Measurements from ENCODE around the gene PANX2. TPM values are rescaled to one million over a fixed set of nuclear protein-coding genes. Genes with fewer than 3 reads are reported as not detected.

Gene PANX2
- polyA plus RNA-seq, 1 experiment: 1.4 TPM

DNA sequence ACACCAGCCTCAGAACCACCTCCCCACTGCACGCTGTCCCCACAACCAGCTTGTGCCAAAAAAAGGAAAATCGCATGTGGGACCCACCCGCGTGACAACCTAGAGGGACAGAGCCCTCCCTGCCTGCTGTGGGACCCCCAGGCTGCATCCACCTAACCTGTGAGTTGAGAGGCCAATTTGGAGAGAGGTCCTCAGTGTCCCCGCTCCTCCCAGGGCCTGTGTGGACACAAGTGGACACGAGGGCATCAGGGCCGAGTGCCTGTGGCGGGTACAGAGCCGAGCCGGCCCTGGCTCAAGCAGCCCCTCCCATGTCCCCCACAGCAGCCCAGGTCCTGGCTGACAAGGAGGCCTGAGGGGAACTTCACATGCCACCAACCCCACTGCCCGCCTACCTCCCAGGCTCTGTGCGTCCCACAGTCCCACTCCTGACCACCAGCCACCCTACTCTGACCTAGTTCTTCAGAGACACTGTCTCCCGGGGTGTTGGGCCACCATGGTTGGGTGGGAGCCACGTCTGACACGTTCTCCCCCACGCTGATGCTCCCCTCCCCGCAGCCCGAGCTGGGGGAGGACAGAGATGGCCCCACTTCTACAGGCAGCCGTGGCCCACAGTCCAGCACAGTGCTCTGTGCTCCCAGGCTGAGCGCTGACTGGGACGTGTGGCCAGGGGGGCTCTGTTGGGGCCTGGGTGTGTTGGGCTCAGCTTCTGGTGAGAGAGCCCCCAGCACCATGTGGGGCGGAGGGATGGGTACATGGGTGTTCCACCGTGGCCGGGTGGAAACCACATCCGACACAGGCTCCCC lies 49.5 kb downstream of the PANX2 start:
- POLR2A ChIA-PET: no interaction called here
- H3K4me3 ChIP-seq (ENCODE audit: low read depth, low read length): no peak overlapping the region
- H3K27me3 ChIP-seq (ENCODE audit: control insufficient read depth, insufficient read depth, low read length): no peaks in the 10 kb centered on the region
- TF ChIP-seq, protein P1, sequence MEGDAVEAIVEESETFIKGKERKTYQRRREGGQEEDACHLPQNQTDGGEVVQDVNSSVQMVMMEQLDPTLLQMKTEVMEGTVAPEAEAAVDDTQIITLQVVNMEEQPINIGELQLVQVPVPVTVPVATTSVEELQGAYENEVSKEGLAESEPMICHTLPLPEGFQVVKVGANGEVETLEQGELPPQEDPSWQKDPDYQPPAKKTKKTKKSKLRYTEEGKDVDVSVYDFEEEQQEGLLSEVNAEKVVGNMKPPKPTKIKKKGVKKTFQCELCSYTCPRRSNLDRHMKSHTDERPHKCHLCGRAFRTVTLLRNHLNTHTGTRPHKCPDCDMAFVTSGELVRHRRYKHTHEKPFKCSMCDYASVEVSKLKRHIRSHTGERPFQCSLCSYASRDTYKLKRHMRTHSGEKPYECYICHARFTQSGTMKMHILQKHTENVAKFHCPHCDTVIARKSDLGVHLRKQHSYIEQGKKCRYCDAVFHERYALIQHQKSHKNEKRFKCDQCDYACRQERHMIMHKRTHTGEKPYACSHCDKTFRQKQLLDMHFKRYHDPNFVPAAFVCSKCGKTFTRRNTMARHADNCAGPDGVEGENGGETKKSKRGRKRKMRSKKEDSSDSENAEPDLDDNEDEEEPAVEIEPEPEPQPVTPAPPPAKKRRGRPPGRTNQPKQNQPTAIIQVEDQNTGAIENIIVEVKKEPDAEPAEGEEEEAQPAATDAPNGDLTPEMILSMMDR (IDR thresholded peaks at IDR 0.05; ENCODE audit: insufficient read depth, low read depth, low read length): no peak
- no peak for DNase-seq (ENCODE audit: low read depth)
- CTCF ChIA-PET: interaction anchor here (1.2 to 2.0 kb wide), 2 partner anchors 11 to 17 kb away, joined by 4 to 6 read pairs; no protein-coding TSS in a partner anchor
- H3K36me3 ChIP-seq (ENCODE audit: control insufficient read depth, insufficient read depth, low read length): peaks cover 66% of the 10 kb centered on the region

DNA sequence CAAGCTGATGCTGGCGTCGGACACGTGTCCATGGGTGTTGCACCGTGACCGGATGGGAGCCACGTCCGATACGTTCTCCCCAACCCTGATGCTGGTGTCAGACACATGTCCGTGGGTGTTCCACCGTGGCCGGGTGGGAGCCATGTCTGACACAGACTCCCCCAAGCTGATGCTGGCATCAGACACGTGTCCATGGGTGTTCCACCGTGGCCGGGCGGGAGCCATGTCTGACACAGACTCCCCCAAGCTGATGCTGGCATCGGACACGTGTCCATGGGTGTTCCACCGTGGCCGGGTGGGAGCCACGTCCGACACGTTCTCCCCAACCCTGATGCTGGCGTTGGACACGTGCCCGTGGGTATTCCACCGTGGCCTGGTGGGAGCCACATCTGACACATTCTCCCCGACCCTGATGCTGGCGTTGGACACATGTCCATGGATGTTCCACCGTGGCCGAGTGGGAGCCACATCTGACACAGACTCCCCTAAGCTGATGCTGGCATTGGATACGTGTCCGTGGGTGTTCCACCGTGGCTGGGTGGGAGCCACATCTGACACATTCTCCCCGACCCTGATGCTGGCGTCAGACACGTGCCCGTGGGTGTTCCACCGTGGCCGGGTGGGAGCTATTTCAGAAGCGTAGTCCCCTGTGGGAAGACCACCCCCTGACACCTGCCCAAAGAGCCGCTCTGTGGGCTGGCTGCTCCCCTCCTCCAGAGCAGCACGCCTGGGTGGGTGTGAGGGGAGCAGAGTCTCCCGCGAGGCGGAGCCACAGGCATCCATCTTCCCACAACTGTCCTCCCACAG lies 50.3 kb downstream of the PANX2 start:
- H3K4me3 ChIP-seq (ENCODE audit: low read depth, low read length): no peak overlapping the region
- CTCF ChIA-PET: interaction anchor here (1.2 to 2.0 kb wide), 2 partner anchors 12 to 17 kb away, joined by 4 to 6 read pairs; no protein-coding TSS in a partner anchor
- TF ChIP-seq, protein P1 (IDR thresholded peaks at IDR 0.05; ENCODE audit: insufficient read depth, low read depth, low read length): no peak
- POLR2A ChIA-PET: interaction anchor here (0.6 kb wide), 1 partner anchor 11 kb away, joined by 4 read pairs; no protein-coding TSS in a partner anchor
- no peak for DNase-seq (ENCODE audit: low read depth)
- peaks cover 65% of the 10 kb centered on the region for H3K36me3 ChIP-seq (ENCODE audit: control insufficient read depth, insufficient read depth, low read length)
- H3K27me3 ChIP-seq (ENCODE audit: control insufficient read depth, insufficient read depth, low read length): no peaks in the 10 kb centered on the region

DNA sequence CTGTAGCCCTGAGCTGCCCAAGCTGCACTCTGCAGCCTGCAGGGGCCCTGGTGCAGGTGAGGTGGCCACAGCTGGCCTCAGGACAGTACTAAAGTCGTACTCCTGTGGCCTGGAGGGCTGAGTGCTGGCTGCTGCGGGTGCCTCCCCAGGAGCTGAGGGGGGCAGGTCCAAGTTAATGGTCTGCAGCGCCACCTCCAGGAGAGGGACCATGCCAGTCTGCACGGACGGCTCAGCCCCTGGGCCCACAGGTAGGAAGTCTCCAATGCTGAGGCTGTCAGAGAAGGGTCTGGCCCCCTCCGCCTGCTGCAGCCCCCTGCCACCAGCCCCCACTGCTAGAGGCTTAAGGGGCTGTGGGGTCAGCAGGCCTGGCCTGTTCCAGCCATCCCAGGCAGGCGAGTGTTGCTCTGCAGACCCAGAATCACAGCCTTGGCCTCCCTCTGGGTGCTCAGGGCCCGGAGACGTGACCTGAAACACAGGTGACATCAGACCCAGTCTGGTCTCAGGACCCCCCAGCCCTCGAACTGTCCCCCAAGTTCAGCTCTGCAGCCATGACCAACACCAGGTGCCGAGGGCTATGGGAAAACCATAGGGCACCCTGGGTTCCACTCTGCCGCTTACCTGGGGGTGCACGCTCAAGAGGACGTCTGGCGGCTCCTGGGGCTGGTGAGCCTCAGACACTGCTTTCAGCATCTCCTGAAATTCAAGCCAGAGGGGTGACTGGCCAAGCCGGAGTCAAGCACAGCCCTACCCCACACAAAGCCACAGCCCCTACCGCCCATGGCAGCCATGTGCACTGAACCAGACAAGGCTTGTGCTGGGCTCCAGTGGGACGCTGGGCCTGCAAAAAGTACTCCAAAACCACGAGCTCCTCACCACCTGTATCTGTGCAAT lies 51.1 kb downstream of the PANX2 start:
- POLR2A ChIA-PET: interaction anchor here (0.6 kb wide), 2 partner anchors 10 to 11 kb away, joined by 4 read pairs; no protein-coding TSS in a partner anchor
- CTCF ChIA-PET: interaction anchor here (1.0 to 2.0 kb wide), 3 partner anchors 11 to 17 kb away, joined by 3 to 6 read pairs (median 4); no protein-coding TSS in a partner anchor
- TF ChIP-seq, protein P1 (IDR thresholded peaks at IDR 0.05; ENCODE audit: insufficient read depth, low read depth, low read length): no peak
- H3K27me3 ChIP-seq (ENCODE audit: control insufficient read depth, insufficient read depth, low read length): no peaks in the 10 kb centered on the region
- no peak for DNase-seq (ENCODE audit: low read depth)
- peaks cover 63% of the 10 kb centered on the region for H3K36me3 ChIP-seq (ENCODE audit: control insufficient read depth, insufficient read depth, low read length)
- H3K4me3 ChIP-seq (ENCODE audit: low read depth, low read length): no peak overlapping the region

DNA sequence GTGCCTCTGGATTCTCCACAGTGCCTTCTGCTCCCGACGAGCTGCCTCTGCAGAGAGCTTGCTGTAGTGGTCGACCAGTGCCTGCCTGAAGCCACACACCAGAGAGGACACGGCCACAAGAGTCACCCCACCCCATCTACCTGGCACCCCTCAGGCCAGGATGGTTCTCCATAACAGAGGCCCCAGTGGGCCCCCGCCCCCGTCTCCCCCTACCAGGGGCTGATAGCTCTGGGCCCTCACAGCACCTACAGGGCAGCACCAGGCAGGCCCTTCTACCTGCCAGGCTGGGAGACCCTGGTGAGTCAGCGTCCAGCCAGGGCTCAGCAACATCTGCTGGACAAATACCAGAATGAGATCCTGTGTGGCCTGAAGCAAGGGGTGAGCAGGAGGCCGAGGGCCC lies 52.0 kb downstream of the PANX2 start:
- H3K27me3 ChIP-seq (ENCODE audit: control insufficient read depth, insufficient read depth, low read length): no peaks in the 10 kb centered on the region
- no peak for DNase-seq (ENCODE audit: low read depth)
- POLR2A ChIA-PET: no interaction called here
- H3K4me3 ChIP-seq (ENCODE audit: low read depth, low read length): no peak overlapping the region
- CTCF ChIA-PET: interaction anchor here (1.0 to 1.3 kb wide), 2 partner anchors 12 to 16 kb away, joined by 3 to 4 read pairs; no protein-coding TSS in a partner anchor
- TF ChIP-seq, protein P1 (IDR thresholded peaks at IDR 0.05; ENCODE audit: insufficient read depth, low read depth, low read length): no peak
- peaks cover 57% of the 10 kb centered on the region for H3K36me3 ChIP-seq (ENCODE audit: control insufficient read depth, insufficient read depth, low read length)
